Measurements from ENCODE around the gene TMPRSS7. TPM values are rescaled to one million over a fixed set of nuclear protein-coding genes. Genes with fewer than 3 reads are reported as not detected.

The TMPRSS7 gene
- total and polyA plus RNA-seq, 2 of the 8 experiments (the other 6 are each of a cell fraction or from before 2014, with no cell fraction given) = not detected

DNA sequence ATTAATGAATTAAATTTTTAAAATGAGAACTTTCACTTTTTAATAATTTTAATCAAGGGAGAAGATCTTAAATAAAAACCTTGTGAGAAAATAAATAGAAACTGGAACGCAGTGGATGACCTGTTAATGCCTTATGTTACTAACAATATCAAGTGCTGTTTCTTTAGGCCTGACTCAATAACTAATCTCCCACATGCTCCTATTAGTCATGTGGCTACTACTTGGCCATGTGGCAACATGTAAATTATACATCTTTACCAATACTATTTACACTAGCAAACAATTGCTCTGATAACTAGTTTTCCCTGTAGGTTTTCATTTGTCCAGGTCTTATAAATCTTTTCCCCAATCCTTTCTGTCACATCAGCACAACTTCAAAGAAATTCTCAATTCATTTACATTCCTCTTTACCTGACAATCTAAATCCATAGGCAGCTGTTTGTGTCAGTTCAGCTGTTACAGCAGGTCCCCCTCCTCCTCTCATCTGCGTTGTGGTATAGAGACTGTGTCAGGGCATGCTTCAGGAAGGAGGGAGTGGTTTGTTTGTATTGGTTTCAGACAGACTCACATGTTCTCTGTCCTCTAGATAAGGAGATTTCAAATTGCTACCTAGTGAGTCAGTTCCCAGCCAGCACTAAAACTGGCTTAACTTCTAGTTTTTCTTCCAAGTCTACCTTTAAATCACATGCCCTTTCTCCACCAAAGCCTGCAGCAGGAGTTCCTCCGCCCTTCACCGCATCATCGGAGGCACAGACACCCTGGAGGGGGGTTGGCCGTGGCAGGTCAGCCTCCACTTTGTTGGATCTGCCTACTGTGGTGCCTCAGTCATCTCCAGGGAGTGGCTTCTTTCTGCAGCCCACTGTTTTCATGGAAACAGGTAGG, 40.3 kb downstream of the TMPRSS7 start (continued):
- no peak for TF ChIP-seq CTBP2 (IDR thresholded peaks at IDR 0.05; ENCODE audit: borderline replicate concordance, insufficient read depth, insufficient read length, low read length)
- TF ChIP-seq KDM4A (IDR thresholded peaks at IDR 0.05; ENCODE audit: low read depth, low read length, severe bottlenecking) = no peak
- TF ChIP-seq MAX (IDR thresholded peaks at IDR 0.05) = no peak
- no peak for TF ChIP-seq BACH1 (IDR thresholded peaks at IDR 0.05; ENCODE audit: low read length)
- TF ChIP-seq RNF2 (IDR thresholded peaks at IDR 0.05; ENCODE audit: borderline replicate concordance, low read depth, low read length, missing control alignments, poor library complexity, severe bottlenecking) = no peak
- TF ChIP-seq EZH2 (IDR thresholded peaks at IDR 0.05; ENCODE audit: low read depth, low read length, severe bottlenecking) = no peak
- TF ChIP-seq CEBPB (IDR thresholded peaks at IDR 0.05; ENCODE audit: low read depth, low read length) = no peak
- no peak for TF ChIP-seq CBX8 (IDR thresholded peaks at IDR 0.05; ENCODE audit: borderline replicate concordance, low read depth, low read length)
